ENCODE data around the gene PRSS53. TPM values are rescaled to one million over a fixed set of nuclear protein-coding genes. Genes with fewer than 3 reads are reported as not detected.
A peak's percentile ranks its signal among the peaks of the same experiment; 100 is the strongest.
"Not testable (repeated sequence)": the region's sequence is repeated elsewhere in the genome, so short reads cannot be mapped to it uniquely, and the experiment has no call there.

Gene PRSS53
- total RNA-seq, 1 experiment from 2014 or later: 9.2 TPM

- peak; percentile 69 for DNase-seq (ENCODE audit: low read depth)
Observed at GRCh38 chr16:31118223-31119155, 29.7 kb upstream of the PRSS53 start.

- DNase-seq (ENCODE audit: low read depth): peak; percentile 98
Observed at GRCh38 chr16:31117384-31118222, 28.9 kb upstream of the PRSS53 start, which contains the start of gene KAT8. Gene KAT8, plus strand, starts transcription at chr16:31117664. Its CDS starts 18 bp downstream, at chr16:31117682.

- no peak for DNase-seq (ENCODE audit: low read depth)
Observed at GRCh38 chr16:31114468-31114867, 25.7 kb upstream of the PRSS53 start.

GRCh38 chr16:31113121-31114120, 24.7 kb upstream of the PRSS53 start:
- no peak for DNase-seq (ENCODE audit: low read depth)

GRCh38 chr16:31112711-31113110, 24.0 kb upstream of the PRSS53 start:
- DNase-seq (ENCODE audit: low read depth): no peak

GRCh38 chr16:31111881-31112466, 23.2 kb upstream of the PRSS53 start:
- DNase-seq (ENCODE audit: low read depth): no peak

GRCh38 chr16:31110106-31111034, 21.6 kb upstream of the PRSS53 start:
- DNase-seq (ENCODE audit: low read depth): peak; percentile 95

- DNase-seq (ENCODE audit: low read depth): no peak
Observed at GRCh38 chr16:31109622-31110021, 20.9 kb upstream of the PRSS53 start.

- DNase-seq (ENCODE audit: low read depth): no peak
Observed at GRCh38 chr16:31108794-31109558, 20.2 kb upstream of the PRSS53 start.

- DNase-seq (ENCODE audit: low read depth): peak; percentile 83
Observed at GRCh38 chr16:31108035-31108793, 19.5 kb upstream of the PRSS53 start, which contains the start of gene BCKDK. Gene BCKDK, plus strand, starts transcription at chr16:31108386. Its CDS starts 838 bp downstream, at chr16:31109224.

GRCh38 chr16:31107465-31107867, 18.7 kb upstream of the PRSS53 start:
- DNase-seq (ENCODE audit: low read depth): no peak

GRCh38 chr16:31106509-31107464, 18.0 kb upstream of the PRSS53 start:
- DNase-seq (ENCODE audit: low read depth): no peak

GRCh38 chr16:31105677-31106213, 17.0 kb upstream of the PRSS53 start:
- peak; percentile 71 for DNase-seq (ENCODE audit: low read depth)

- DNase-seq (ENCODE audit: low read depth): not testable (repeated sequence)
Observed at GRCh38 chr16:31100876-31101641, 12.3 kb upstream of the PRSS53 start.

GRCh38 chr16:31099860-31100638, 11.3 kb upstream of the PRSS53 start:
- peak; percentile 61 for DNase-seq (ENCODE audit: low read depth)

Data from LHCN-M2 (cell line).